HepG2 (cell line): ENCODE results near the gene SMTNL1.

ENCODE experiments used
- CTCF ChIP-seq: sonication (generic); formaldehyde crosslinking; IDR thresholded peaks from 2 replicates; pipeline ENCODE4 v1.5.0; 2020; ENCODE audit warnings: mild to moderate bottlenecking, missing genetic modification reagents, moderate library complexity
- NONO ChIP-seq, 2 experiments: fragments of 450-650 bp in 1 of 2; sonication (generic) in 1 of 2; formaldehyde crosslinking in 1 of 2; IDR thresholded peaks in 1 of 2; conservative IDR thresholded peaks in 1 of 2; 2 replicates each; pipeline versions ENCODE4 v1.6.1 to v1.8.0; 2017 to 2022; ENCODE audit warnings: mild to moderate bottlenecking in 1 of 2, missing genetic modification reagents in 1 of 2, moderate library complexity in 1 of 2
- RAD21 ChIP-seq: fragments of 450-650 bp; formaldehyde crosslinking; IDR thresholded peaks from 2 replicates; pipeline ENCODE4 v1.5.0; 2020; ENCODE audit warnings: mild to moderate bottlenecking
- TF ChIP-seq, protein P1 (sequence below): sonication (generic); formaldehyde crosslinking; IDR thresholded peaks from 2 replicates; pipeline ENCODE4 v1.8.1; 2023; ENCODE audit warnings: mild to moderate bottlenecking, moderate library complexity, missing genetic modification reagents
- TF ChIP-seq, protein P2 (sequence below): sonication (generic); formaldehyde crosslinking; IDR thresholded peaks from 2 replicates; pipeline ENCODE4 v1.5.1; 2020; ENCODE audit warnings: mild to moderate bottlenecking, missing genetic modification reagents, moderate library complexity

- no peak for TF ChIP-seq RAD21
- TF ChIP-seq NONO (IDR thresholded peaks at IDR 0.05), result no peak
- TF ChIP-seq NONO (CRISPR knock-in tag; conservative IDR thresholded peaks at IDR 0.05), result no peak
- TF ChIP-seq CTCF (CRISPR knock-in tag), result no peak
- TF ChIP-seq, protein P1, sequence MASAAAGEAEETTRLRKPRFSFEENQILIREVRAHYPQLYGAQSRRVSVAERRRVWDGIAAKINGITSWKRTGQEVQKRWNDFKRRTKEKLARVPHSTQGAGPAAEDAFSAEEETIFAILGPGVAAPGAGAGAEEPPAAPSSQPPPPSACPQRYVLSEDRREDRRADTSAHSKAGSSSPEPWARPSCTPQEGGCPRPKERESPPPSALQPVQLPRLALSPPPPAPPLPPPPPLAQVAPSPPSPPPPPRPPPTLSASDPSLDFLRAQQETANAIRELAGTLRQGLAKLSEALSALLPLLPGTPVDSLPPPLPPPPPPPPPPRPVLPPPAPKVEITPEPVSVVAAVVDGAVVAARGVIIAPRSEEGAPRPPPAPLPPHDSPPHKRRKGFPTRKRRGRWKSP (CRISPR knock-in tag), result no peak
- TF ChIP-seq, protein P2, sequence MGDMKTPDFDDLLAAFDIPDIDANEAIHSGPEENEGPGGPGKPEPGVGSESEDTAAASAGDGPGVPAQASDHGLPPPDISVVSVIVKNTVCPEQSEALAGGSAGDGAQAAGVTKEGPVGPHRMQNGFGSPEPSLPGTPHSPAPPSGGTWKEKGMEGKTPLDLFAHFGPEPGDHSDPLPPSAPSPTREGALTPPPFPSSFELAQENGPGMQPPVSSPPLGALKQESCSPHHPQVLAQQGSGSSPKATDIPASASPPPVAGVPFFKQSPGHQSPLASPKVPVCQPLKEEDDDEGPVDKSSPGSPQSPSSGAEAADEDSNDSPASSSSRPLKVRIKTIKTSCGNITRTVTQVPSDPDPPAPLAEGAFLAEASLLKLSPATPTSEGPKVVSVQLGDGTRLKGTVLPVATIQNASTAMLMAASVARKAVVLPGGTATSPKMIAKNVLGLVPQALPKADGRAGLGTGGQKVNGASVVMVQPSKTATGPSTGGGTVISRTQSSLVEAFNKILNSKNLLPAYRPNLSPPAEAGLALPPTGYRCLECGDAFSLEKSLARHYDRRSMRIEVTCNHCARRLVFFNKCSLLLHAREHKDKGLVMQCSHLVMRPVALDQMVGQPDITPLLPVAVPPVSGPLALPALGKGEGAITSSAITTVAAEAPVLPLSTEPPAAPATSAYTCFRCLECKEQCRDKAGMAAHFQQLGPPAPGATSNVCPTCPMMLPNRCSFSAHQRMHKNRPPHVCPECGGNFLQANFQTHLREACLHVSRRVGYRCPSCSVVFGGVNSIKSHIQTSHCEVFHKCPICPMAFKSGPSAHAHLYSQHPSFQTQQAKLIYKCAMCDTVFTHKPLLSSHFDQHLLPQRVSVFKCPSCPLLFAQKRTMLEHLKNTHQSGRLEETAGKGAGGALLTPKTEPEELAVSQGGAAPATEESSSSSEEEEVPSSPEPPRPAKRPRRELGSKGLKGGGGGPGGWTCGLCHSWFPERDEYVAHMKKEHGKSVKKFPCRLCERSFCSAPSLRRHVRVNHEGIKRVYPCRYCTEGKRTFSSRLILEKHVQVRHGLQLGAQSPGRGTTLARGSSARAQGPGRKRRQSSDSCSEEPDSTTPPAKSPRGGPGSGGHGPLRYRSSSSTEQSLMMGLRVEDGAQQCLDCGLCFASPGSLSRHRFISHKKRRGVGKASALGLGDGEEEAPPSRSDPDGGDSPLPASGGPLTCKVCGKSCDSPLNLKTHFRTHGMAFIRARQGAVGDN (CRISPR knock-in tag), result no peak
These were observed 38.9 kb upstream of the SMTNL1 start for GRCh38 chr11:57498540-57498939.
